Mononuclear cell (primary cell): Measurements from ENCODE around the gene GBX1. TPM values are rescaled to one million over a fixed set of nuclear protein-coding genes. Genes with fewer than 3 reads are reported as not detected.

ENCODE experiments used
- H3K27me3 ChIP-seq: 2 replicates; pipeline ENCODE4 v1.6.0; 2011; ENCODE audit warnings: low read length, control low read depth; ENCODE audit not compliant: insufficient read depth
- H3K4me1 ChIP-seq: 2 replicates; pipeline ENCODE4 v1.5.1; 2011; ENCODE audit warnings: mild to moderate bottlenecking, low read length, control low read depth; ENCODE audit not compliant: insufficient read depth
- H3K4me3 ChIP-seq: 2 replicates; pipeline ENCODE4 v1.5.1; 2011; ENCODE audit warnings: mild to moderate bottlenecking, low read length, moderate library complexity
- H3K9me3 ChIP-seq: 2 replicates; pipeline ENCODE4 v1.5.1; 2011; ENCODE audit warnings: low read depth, mild to moderate bottlenecking, control low read depth, low read length
- total RNA-seq: library from RNA; depleted of rRNA; stranded (reverse); fragments of >200 nt; gene quantifications from one replicate; pipeline ENCODE4 v1.2.3, GENCODE V29; 2012

GBX1 gene
- total RNA-seq, 1 donor: not detected

- Histone ChIP-seq H3K27me3 (no peaks in the 10 kb centered on the region), H3K9me3 (no peaks in the 10 kb centered on the region), H3K4me3 (no peak overlapping the region), H3K4me1 (no peaks in the 10 kb centered on the region)
Observed at GRCh38 chr7:151185762-151186639, 18.5 kb upstream of the GBX1 start.

GRCh38 chr7:151181011-151181431 lies 13.5 kb upstream of the GBX1 start:
- Histone ChIP-seq H3K4me3 (no peak overlapping the region), H3K4me1 (no peaks in the 10 kb centered on the region), H3K9me3 (no peaks in the 10 kb centered on the region), H3K27me3 (no peaks in the 10 kb centered on the region)

GRCh38 chr7:151179946-151180345 lies 12.5 kb upstream of the GBX1 start:
- Histone ChIP-seq H3K4me1 (no peaks in the 10 kb centered on the region), H3K9me3 (no peaks in the 10 kb centered on the region), H3K4me3 (no peak overlapping the region), H3K27me3 (no peaks in the 10 kb centered on the region)

- Histone ChIP-seq H3K27me3 (no peaks in the 10 kb centered on the region), H3K9me3 (no peaks in the 10 kb centered on the region), H3K4me1 (no peaks in the 10 kb centered on the region), H3K4me3 (no peak overlapping the region)
Observed at GRCh38 chr7:151179287-151179860, 11.9 kb upstream of the GBX1 start.

GRCh38 chr7:151178831-151179230 lies 11.3 kb upstream of the GBX1 start:
- no peaks in the 10 kb centered on the region for H3K9me3 ChIP-seq
- H3K4me3 ChIP-seq: no peak overlapping the region
- H3K4me1 ChIP-seq: no peaks in the 10 kb centered on the region
- H3K27me3 ChIP-seq: no peaks in the 10 kb centered on the region

- H3K4me3 ChIP-seq: no peak overlapping the region
- no peaks in the 10 kb centered on the region for H3K4me1 ChIP-seq
- H3K9me3 ChIP-seq: no peaks in the 10 kb centered on the region
- H3K27me3 ChIP-seq: no peaks in the 10 kb centered on the region
Observed at GRCh38 chr7:151178236-151178635, 10.7 kb upstream of the GBX1 start.

- no peak overlapping the region for H3K4me3 ChIP-seq
- H3K4me1 ChIP-seq: no peaks in the 10 kb centered on the region
- peaks cover 1% of the 10 kb centered on the region for H3K27me3 ChIP-seq
- H3K9me3 ChIP-seq: no peaks in the 10 kb centered on the region
Observed at GRCh38 chr7:151177310-151177709, 9.8 kb upstream of the GBX1 start.

- Histone ChIP-seq H3K9me3 (no peaks in the 10 kb centered on the region), H3K27me3 (peaks cover 5% of the 10 kb centered on the region), H3K4me3 (no peak overlapping the region), H3K4me1 (no peaks in the 10 kb centered on the region)
Observed at GRCh38 chr7:151176401-151176800, 8.9 kb upstream of the GBX1 start.

GRCh38 chr7:151175793-151176311 lies 8.4 kb upstream of the GBX1 start:
- Histone ChIP-seq H3K27me3 (peaks cover 5% of the 10 kb centered on the region), H3K9me3 (no peaks in the 10 kb centered on the region), H3K4me1 (no peaks in the 10 kb centered on the region), H3K4me3 (no peak overlapping the region)

- Histone ChIP-seq H3K4me1 (no peaks in the 10 kb centered on the region), H3K9me3 (no peaks in the 10 kb centered on the region), H3K27me3 (peaks cover 5% of the 10 kb centered on the region), H3K4me3 (no peak overlapping the region)
Observed at GRCh38 chr7:151175047-151175792, 7.7 kb upstream of the GBX1 start.

- no peaks in the 10 kb centered on the region for H3K4me1 ChIP-seq
- no peaks in the 10 kb centered on the region for H3K9me3 ChIP-seq
- H3K27me3 ChIP-seq: peaks cover 11% of the 10 kb centered on the region
- no peak overlapping the region for H3K4me3 ChIP-seq
Observed at GRCh38 chr7:151174246-151175046, 7.0 kb upstream of the GBX1 start.

- H3K4me1 ChIP-seq: no peaks in the 10 kb centered on the region
- no peak overlapping the region for H3K4me3 ChIP-seq
- peaks cover 19% of the 10 kb centered on the region for H3K27me3 ChIP-seq
- H3K9me3 ChIP-seq: no peaks in the 10 kb centered on the region
Observed at GRCh38 chr7:151173386-151174245, 6.1 kb upstream of the GBX1 start.

GRCh38 chr7:151172273-151173141 lies 5.0 kb upstream of the GBX1 start:
- peaks cover 24% of the 10 kb centered on the region for H3K27me3 ChIP-seq
- no peak overlapping the region for H3K4me3 ChIP-seq
- no peaks in the 10 kb centered on the region for H3K9me3 ChIP-seq
- peaks cover 6% of the 10 kb centered on the region for H3K4me1 ChIP-seq
